Measurements from ENCODE around the gene CD86. TPM values are rescaled to one million over a fixed set of nuclear protein-coding genes. Genes with fewer than 3 reads are reported as not detected.

Gene CD86
- not detected in 2 replicates for total RNA-seq

GRCh38 chr3:122055215-122055614, at the start of gene CD86:
CD86 (plus strand) TSS chr3:122055362; CDS start chr3:122055490, 128 bp downstream.

GRCh38 chr3:122021811-122022401, 33.3 kb upstream of the CD86 start, which contains the start of gene ILDR1:
ILDR1 (minus strand) TSS chr3:122022247; CDS start chr3:122022077, 170 bp downstream.

Other genes with a start within 250 kb of the CD86 start
- gene IQCB1, start 220.3 kb upstream of the CD86 start, total RNA-seq = 9.3 and 9.7 TPM in 2 replicates
- gene EAF2, start 220.2 kb upstream of the CD86 start, total RNA-seq = 1.6 TPM in 1 of 2 replicates, not detected in the other
- gene SLC15A2, start 161.0 kb upstream of the CD86 start, total RNA-seq = under 0.01 TPM in 1 of 2 replicates, not detected in the other
- not detected in 2 replicates for gene ILDR1, start 33.1 kb upstream of the CD86 start, total RNA-seq
- not detected in 2 replicates for gene CASR, start 128.3 kb downstream of the CD86 start, total RNA-seq

Measured in epithelial cell of alveolus of lung (primary cell).